Renal pelvis (tissue), 4 donors: ENCODE measurements around the gene RDX. TPM values are rescaled to one million over a fixed set of nuclear protein-coding genes. Genes with fewer than 3 reads are reported as not detected.

ENCODE experiments used
- DNase-seq: peaks from one replicate; pipeline ENCODE4 v3.0.0-alpha.2; 2013
- polyA plus RNA-seq, 3 donors: library from polyadenylated mRNA; unstranded; fragments of 120-200 nt; gene quantifications; one replicate each; pipeline ENCODE4 v1.2.1, GENCODE V29; 2013; ENCODE audit not compliant: insufficient read length in 3 of 3

RDX gene
- polyA plus RNA-seq, 3 donors: 117 to 148 (median 128) TPM

- DNase-seq: no peak
These were observed 119.9 kb downstream of the RDX start for GRCh38 chr11:110176366-110177085.

- no peak for DNase-seq
These were observed 121.6 kb downstream of the RDX start for GRCh38 chr11:110174645-110175310.

GRCh38 chr11:110173811-110174644, 122.4 kb downstream of the RDX start:
- DNase-seq: peak; percentile 68

GRCh38 chr11:110172468-110173065, 123.8 kb downstream of the RDX start:
- no peak for DNase-seq

- DNase-seq: no peak
These were observed 126.7 kb downstream of the RDX start for GRCh38 chr11:110169738-110170137.

- no peak for DNase-seq
These were observed 128.2 kb downstream of the RDX start for GRCh38 chr11:110168033-110168803.

- no peak for DNase-seq
These were observed 131.1 kb downstream of the RDX start for GRCh38 chr11:110165039-110165925.

GRCh38 chr11:110162216-110162615, 134.2 kb downstream of the RDX start:
- DNase-seq: no peak

- no peak for DNase-seq
These were observed 135.4 kb downstream of the RDX start for GRCh38 chr11:110161061-110161460.

- DNase-seq: no peak
These were observed 136.0 kb downstream of the RDX start for GRCh38 chr11:110160437-110160836.

GRCh38 chr11:110160016-110160415, 136.4 kb downstream of the RDX start:
- no peak for DNase-seq

- no peak for DNase-seq
These were observed 136.9 kb downstream of the RDX start for GRCh38 chr11:110159476-110159875.

GRCh38 chr11:110158317-110159200, 137.9 kb downstream of the RDX start:
- no peak for DNase-seq

GRCh38 chr11:110156503-110156902, 139.9 kb downstream of the RDX start:
- DNase-seq: no peak

- no peak for DNase-seq
These were observed 142.9 kb downstream of the RDX start for GRCh38 chr11:110153474-110153873.

- DNase-seq: no peak
These were observed 144.2 kb downstream of the RDX start for GRCh38 chr11:110152199-110152598.

- no peak for DNase-seq
These were observed 147.4 kb downstream of the RDX start for GRCh38 chr11:110148775-110149744.
